ENCODE data around the gene ATG14.

- no peak for TF ChIP-seq CTCF (conservative IDR thresholded peaks at IDR 0.05)
- TF ChIP-seq EZH2 (IDR thresholded peaks at IDR 0.05; ENCODE audit: low read depth): no peak
Observed at GRCh38 chr14:55404173-55404854, 7.3 kb downstream of the ATG14 start.
